RWPE1 (cell line): ENCODE measurements around the gene PIK3C2B.

Source experiments
- CTCF ChIA-PET: fragments of 350-600 bp; sonication (Branson Sonifier 250); formaldehyde crosslinking; extraction: SDS; loops from one replicate; lab custom pipeline; 2021; lab: Yijun Ruan, JAX
- POLR2A ChIA-PET: fragments of 400-600 bp; formaldehyde crosslinking; extraction: SDS; loops from one replicate; lab custom pipeline; 2020; ENCODE audit warnings: antibody characterized with exemption; ENCODE audit not compliant: low non-redundant PET; lab: Yijun Ruan, JAX
- DNase-seq: peaks from one replicate; pipeline ENCODE4 v3.0.0; 2012; ENCODE audit warnings: low spot score
- H3K27ac ChIP-seq: fragments of 450-650 bp; 2 replicates; pipeline ENCODE4 v1.5.1; 2017
- TF ChIP-seq, protein P1 (sequence below): fragments of 450-650 bp; conservative IDR thresholded peaks from 2 replicates; pipeline ENCODE4 v1.5.1; 2017; ENCODE audit warnings: low read depth, mild to moderate bottlenecking

The PIK3C2B gene, protein sequence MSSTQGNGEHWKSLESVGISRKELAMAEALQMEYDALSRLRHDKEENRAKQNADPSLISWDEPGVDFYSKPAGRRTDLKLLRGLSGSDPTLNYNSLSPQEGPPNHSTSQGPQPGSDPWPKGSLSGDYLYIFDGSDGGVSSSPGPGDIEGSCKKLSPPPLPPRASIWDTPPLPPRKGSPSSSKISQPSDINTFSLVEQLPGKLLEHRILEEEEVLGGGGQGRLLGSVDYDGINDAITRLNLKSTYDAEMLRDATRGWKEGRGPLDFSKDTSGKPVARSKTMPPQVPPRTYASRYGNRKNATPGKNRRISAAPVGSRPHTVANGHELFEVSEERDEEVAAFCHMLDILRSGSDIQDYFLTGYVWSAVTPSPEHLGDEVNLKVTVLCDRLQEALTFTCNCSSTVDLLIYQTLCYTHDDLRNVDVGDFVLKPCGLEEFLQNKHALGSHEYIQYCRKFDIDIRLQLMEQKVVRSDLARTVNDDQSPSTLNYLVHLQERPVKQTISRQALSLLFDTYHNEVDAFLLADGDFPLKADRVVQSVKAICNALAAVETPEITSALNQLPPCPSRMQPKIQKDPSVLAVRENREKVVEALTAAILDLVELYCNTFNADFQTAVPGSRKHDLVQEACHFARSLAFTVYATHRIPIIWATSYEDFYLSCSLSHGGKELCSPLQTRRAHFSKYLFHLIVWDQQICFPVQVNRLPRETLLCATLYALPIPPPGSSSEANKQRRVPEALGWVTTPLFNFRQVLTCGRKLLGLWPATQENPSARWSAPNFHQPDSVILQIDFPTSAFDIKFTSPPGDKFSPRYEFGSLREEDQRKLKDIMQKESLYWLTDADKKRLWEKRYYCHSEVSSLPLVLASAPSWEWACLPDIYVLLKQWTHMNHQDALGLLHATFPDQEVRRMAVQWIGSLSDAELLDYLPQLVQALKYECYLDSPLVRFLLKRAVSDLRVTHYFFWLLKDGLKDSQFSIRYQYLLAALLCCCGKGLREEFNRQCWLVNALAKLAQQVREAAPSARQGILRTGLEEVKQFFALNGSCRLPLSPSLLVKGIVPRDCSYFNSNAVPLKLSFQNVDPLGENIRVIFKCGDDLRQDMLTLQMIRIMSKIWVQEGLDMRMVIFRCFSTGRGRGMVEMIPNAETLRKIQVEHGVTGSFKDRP (N-terminal part only)

DNA sequence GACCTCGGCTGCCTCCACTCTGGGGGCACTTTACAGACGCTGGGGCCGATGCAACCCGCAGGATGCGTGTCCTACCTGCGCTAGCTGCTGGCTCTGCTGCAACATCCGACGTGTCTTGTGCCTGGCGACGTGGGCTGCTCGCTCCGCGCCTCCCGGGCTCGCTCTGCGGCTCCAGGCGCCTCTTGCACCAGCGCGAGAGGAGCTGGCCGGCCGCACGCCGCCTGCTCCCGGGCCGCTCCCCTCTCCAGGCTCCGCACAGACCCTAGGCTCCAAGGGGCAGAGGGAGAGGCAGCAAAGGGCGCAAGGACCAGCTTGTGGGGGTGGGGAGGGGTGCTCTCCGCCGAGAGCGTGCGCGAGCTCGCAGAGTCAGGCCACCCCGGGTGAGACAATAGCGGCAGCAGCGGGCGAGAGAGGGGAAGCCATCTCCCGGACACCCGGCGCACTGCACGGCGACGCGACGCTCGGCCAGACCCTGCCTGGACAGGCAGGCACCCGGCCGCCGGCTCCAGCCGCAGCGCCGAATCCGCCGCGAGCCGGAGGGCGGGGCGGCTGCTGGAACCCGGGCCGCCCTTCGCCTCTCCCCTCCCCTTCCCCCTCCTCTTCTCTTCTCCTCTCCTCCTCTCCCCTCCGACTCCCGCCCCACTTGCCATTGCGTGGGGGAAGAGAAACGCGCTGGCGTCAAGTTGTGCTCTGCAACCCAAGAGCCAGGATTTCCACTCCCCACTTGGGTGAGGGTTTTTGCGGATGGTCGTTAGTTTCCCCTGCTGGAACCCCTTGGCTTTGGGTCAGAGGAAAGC is at the start of gene PIK3C2B:
PIK3C2B (minus strand) TSS at position 525 of the 797 bp plus-strand sequence. CDS start 25,003 bp downstream, outside the sequence.
- ChIA-PET POLR2A (interaction anchor here (0.5 to 1.3 kb wide), 5 partner anchors 15 to 117 kb away, joined by 3 to 10 read pairs (median 4); no protein-coding TSS in a partner anchor), CTCF (interaction anchor here (0.7 to 4.4 kb wide), 28 partner anchors 8 to 877 kb away, joined by 3 to 41 read pairs (median 4); partner anchors contain the start of gene GOLT1A)
- H3K27ac ChIP-seq = peak within 1 kb of the TSS; percentile 94
- TF ChIP-seq, protein P1, sequence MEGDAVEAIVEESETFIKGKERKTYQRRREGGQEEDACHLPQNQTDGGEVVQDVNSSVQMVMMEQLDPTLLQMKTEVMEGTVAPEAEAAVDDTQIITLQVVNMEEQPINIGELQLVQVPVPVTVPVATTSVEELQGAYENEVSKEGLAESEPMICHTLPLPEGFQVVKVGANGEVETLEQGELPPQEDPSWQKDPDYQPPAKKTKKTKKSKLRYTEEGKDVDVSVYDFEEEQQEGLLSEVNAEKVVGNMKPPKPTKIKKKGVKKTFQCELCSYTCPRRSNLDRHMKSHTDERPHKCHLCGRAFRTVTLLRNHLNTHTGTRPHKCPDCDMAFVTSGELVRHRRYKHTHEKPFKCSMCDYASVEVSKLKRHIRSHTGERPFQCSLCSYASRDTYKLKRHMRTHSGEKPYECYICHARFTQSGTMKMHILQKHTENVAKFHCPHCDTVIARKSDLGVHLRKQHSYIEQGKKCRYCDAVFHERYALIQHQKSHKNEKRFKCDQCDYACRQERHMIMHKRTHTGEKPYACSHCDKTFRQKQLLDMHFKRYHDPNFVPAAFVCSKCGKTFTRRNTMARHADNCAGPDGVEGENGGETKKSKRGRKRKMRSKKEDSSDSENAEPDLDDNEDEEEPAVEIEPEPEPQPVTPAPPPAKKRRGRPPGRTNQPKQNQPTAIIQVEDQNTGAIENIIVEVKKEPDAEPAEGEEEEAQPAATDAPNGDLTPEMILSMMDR = peak; percentile 58
- DNase-seq = peak; percentile 97

DNA sequence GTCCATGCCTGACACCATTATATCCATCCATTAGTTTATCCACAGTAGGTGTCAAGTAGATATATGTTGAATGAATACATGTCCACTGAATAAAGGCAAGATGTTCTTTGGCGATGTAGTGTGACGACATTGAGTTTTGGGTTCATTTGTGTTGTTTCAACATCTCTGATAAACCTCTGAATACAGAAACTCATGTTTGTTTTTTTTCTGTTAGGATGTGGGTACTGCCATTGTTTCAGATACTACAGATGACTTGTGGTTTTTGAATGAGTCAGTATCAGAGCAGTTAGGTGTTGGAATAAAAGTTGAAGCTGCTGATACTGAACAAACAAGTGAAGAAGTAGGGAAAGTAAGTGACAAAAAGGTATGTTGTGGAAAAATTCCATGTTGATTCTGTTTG is 49.7 kb upstream of the PIK3C2B start:
- POLR2A ChIA-PET = interaction anchor here (0.6 kb wide), 1 partner anchor 297 kb away, joined by 6 read pairs; no protein-coding TSS in a partner anchor
- TF ChIP-seq, protein P1 = no peak
- peak; percentile 41 for DNase-seq
- no peak overlapping the region for H3K27ac ChIP-seq
- CTCF ChIA-PET = interaction anchor here (0.5 to 1.6 kb wide), 6 partner anchors 10 to 1281 kb away, joined by 3 to 5 read pairs (median 5); no protein-coding TSS in a partner anchor

DNA sequence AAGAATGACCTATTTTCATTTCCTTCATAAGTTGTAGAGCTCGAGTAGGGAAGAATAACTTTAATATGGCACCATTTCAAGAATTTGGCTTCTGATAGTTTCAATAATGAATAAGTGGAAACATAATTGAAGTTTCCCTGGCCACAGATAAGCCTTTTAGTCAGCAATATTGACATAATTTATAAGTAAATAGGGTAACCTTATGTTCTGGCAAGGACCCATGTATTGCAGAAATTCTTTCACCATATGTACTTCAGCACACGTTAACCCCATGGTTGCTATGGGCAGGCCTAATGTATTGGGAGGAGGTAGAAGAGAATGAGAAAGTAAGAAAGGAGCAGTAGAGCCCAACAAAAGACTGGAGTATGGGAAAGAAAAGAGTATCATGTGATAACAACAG is 47.0 kb upstream of the PIK3C2B start:
- no peak overlapping the region for H3K27ac ChIP-seq
- ChIA-PET POLR2A (no interaction called here), CTCF (interaction anchor here (1.4 kb wide), 1 partner anchor 266 kb away, joined by 3 read pairs; no protein-coding TSS in a partner anchor)
- TF ChIP-seq, protein P1 = no peak
- no peak for DNase-seq

DNA sequence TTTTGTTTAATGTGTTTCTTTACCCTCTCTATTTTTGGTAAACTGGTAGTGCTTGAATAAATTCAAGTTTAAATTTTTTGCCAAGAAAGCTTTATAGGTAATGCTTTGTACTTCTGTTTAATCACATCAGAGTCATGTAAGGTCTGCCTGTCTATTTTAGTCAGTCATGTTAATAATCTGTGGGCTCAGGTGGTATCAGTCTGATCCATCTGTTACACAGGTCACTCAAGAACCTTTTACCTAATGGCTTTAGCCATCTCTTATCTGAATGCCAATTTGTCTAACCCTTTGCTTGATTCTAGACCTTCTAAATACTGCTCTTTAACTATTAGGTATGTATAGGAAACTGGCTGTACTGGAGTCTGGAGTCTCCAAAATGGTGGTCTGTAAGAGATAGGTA is 38.2 kb upstream of the PIK3C2B start:
- TF ChIP-seq, protein P1 = no peak
- POLR2A ChIA-PET = no interaction called here
- no peak overlapping the region for H3K27ac ChIP-seq
- DNase-seq = no peak
- CTCF ChIA-PET = no interaction called here

DNA sequence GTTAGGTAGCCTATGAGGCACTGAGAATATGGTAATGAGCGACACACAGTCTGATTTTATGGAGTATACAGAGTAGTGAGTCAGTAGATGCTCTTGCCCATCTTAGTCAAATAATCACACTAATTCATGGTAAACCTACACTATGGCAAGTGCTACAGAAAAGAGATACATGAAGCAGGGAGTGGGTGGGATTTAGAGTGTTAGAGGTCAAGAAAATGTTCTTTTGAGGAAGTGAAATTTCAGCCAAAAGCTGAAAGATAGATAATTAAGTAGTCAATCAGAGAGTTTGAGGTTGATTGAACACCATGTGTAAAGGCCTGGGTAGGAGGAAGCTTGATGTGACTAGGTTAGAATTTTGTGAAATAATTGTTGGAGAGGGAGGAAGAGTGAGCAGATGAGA is 36.3 kb upstream of the PIK3C2B start:
- POLR2A ChIA-PET = interaction anchor here (1.0 kb wide), 1 partner anchor 12 kb away, joined by 3 read pairs; no protein-coding TSS in a partner anchor
- H3K27ac ChIP-seq = no peak overlapping the region
- CTCF ChIA-PET = interaction anchor here (0.6 to 1.1 kb wide), 4 partner anchors 29 to 586 kb away, joined by 3 to 5 read pairs (median 3); no protein-coding TSS in a partner anchor
- TF ChIP-seq, protein P1 = no peak
- no peak for DNase-seq
